Activated CD4-positive, alpha-beta T cell treated with anti-CD3 and anti-CD28 coated beads, Interleukin-2, amount 50 U/mL, for 48 hours (primary cell): ENCODE measurements around the gene EDRF1.
A peak's percentile ranks its signal among the peaks of the same experiment; 100 is the strongest.
"Not testable (repeated sequence)": the region's sequence is repeated elsewhere in the genome, so short reads cannot be mapped to it uniquely, and the experiment has no call there.

Source experiments
- DNase-seq, 2 experiments: peaks; one replicate each; pipeline ENCODE4 v3.0.0-alpha.2; 2020

The EDRF1 gene

DNA sequence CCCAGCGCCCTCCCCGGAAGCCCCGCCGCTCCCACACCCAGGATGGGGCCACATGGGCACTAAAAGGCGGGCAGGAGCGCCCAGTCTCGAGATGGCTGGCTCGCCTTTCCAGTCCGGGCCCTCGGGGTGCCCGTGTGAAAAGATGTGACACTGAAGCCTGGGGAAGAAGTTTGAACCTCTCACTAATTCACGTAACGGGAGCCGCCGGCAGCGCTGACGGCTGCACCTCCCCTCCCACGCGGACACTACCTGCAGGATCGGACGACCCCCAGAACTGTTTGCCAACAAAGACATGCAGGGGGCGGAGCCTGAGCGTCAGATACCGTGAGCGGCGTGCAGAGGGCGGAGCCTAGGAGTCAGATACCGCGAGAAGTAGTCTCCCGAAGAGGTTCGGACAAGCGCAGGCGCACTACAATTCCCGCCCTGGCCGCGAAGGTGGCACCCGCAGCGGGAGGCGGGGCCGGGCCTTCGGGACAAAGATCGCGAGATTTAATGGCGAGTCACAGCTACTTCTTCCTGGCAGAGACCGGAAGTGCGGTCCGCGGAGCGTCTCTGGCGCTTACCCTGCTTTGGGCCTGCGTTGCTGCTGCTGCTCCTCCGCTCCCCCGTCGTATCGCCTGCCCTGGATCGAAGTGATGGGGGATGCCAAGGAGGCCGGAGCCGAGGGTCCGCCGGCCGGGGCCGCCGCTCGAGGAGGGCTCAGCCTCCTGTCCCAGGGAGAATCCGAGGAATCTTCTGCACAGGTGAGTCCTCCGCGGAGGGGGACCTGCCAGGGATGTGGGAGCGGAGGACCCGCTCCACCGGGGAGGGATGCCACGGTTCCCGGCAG lies at the start of gene EDRF1:
EDRF1 (plus strand) TSS at position 537 of the 829 bp plus-strand sequence; CDS start at position 636, 99 bp downstream.
- peak; percentile 98 to 99 for DNase-seq

GRCh38 chr10:125672884-125673283 lies 46.6 kb upstream of the EDRF1 start:
- no peak for DNase-seq

GRCh38 chr10:125679436-125679835 lies 40.1 kb upstream of the EDRF1 start:
- DNase-seq, result no peak

- DNase-seq, result no peak
Observed at GRCh38 chr10:125683063-125683462, 36.4 kb upstream of the EDRF1 start, which contains the start of gene TEX36. Gene TEX36, minus strand, starts transcription at chr10:125683163. Its CDS starts 174 bp downstream, at chr10:125682989.

GRCh38 chr10:125683821-125684220 lies 35.7 kb upstream of the EDRF1 start:
- no peak for DNase-seq

- no peak for DNase-seq
Observed at GRCh38 chr10:125684581-125684980, 34.9 kb upstream of the EDRF1 start.

GRCh38 chr10:125687507-125688185 lies 31.9 kb upstream of the EDRF1 start:
- no peak for DNase-seq

DNA sequence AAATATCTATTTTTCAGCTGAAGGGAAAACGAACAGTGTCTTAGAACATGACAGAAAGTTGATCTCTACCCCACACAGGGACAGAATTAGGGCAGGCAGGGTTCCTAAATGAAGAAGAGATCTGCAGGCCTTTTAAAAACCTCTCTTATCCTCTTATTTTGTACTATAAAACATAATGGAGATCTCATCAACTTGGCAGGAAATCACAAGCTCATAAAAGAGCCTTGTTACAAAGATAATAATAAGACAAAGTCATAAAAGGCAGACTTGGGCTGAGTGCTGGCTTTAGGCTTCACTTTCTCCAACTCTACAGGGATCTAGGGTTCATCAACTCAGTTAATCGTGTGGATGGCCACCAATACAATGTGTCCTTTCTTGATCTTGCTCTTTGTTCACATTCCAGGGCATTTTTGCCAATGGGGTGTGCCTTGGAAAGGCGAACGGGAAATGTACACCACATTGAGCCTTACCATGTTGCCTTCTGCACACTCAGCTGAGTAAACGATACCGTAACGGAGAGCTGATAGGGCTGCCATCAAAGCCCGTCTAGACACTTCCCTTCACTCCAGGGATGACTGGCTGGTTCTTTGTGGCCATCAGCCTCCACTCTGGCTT lies 29.4 kb upstream of the EDRF1 start:
- no peak for DNase-seq

- no peak for DNase-seq
Observed at GRCh38 chr10:125691160-125691981, 28.1 kb upstream of the EDRF1 start.

- DNase-seq, result no peak
Observed at GRCh38 chr10:125692196-125692595, 27.3 kb upstream of the EDRF1 start.

DNA sequence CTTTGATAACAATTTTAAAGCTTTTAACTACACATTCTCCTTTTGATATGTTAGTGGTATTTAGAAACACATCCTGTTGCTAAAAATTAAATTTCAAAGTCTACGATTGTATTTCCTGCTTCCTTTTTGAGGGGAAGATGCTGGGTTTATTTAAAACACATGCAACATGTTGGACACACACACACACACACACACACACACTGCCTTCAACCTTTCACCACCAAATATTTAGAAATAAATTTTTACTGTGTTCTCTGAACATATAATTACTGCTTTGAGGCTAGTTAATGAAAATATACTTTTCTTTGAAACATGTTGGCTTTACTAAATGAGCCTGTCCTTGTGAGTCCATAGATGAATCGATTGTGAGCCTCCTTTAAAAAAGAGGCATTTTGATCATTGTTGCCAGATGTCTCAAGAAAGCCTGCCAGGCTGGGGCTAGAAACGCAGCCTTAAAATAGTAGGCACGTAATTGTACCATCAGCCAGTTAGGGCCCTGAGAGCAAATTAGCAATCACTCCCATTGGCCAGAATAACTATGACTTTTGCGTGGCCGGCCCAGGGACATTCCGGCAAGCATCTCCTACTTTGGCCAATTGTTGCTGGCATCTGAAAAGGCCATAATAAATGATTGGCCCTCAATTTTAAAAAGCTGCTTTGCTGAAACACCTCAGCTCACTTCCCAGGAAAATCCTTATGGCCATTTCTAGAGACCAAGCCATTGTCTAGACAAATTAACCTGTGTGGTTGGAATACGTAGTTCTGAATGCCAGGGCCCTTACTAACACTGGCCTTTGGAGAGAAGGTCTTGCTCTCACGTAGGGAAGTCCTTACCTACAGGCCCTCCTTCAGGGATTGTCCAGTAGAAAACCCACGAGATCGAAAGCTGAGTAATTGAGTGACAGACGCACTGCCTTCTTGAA lies 26.6 kb upstream of the EDRF1 start:
- DNase-seq, result no peak

- DNase-seq, result no peak
Observed at GRCh38 chr10:125693524-125693847, 26.0 kb upstream of the EDRF1 start.

GRCh38 chr10:125694883-125695282 lies 24.6 kb upstream of the EDRF1 start:
- DNase-seq, result no peak

GRCh38 chr10:125696884-125697283 lies 22.6 kb upstream of the EDRF1 start:
- DNase-seq, result not testable (repeated sequence)

DNA sequence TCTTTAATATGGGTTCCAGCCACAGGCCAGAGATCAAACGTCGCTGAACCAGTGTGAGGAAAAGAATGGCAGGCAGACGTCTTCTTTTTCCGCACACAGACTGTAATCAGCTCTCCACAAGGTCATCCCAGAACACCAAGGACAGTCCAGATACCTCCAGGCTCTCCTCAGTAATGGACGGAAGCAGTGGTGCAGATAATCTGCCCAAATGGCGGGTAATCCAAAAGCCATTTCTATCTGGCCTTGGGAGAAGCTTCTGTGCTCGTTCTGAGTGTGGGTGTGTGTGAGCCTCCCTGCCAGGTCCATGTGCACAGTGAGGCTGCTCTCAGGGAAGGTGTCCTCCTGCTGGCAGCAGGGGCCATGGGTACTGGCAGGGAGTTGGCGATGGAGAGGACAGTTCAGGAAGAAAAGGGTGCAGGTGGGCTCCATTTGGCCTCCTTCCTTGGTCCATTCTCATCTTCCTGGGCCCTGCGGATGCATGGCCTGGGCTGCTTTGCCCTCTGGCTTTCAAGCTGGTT lies 21.0 kb upstream of the EDRF1 start:
- DNase-seq, result no peak

GRCh38 chr10:125699562-125700143 lies 19.9 kb upstream of the EDRF1 start:
- DNase-seq, result no peak

DNA sequence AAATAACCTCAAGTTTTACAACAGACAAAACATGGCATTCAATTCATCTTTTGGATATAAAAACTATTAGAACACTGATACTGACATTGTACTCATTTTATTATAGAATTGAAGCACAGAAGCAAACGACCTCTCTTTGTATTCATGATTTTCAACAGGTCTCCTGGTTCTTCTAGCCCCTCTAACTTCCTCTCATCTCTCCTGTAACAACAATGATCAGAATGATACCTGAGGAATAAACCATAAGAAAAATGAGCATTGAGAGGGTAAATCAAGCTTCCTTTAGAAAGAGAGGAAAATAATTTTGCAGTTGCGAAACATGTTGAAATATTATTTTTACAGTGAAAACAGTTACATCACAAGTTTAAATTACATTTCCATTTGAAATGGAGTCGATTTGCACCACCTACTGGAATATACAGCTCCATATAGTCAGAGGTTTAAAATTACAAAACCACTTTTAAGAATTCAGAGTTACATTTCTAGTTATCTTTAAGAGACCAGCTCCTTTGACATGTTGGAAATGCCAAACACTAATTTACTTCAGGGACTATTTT lies 19.1 kb upstream of the EDRF1 start:
- no peak for DNase-seq

DNA sequence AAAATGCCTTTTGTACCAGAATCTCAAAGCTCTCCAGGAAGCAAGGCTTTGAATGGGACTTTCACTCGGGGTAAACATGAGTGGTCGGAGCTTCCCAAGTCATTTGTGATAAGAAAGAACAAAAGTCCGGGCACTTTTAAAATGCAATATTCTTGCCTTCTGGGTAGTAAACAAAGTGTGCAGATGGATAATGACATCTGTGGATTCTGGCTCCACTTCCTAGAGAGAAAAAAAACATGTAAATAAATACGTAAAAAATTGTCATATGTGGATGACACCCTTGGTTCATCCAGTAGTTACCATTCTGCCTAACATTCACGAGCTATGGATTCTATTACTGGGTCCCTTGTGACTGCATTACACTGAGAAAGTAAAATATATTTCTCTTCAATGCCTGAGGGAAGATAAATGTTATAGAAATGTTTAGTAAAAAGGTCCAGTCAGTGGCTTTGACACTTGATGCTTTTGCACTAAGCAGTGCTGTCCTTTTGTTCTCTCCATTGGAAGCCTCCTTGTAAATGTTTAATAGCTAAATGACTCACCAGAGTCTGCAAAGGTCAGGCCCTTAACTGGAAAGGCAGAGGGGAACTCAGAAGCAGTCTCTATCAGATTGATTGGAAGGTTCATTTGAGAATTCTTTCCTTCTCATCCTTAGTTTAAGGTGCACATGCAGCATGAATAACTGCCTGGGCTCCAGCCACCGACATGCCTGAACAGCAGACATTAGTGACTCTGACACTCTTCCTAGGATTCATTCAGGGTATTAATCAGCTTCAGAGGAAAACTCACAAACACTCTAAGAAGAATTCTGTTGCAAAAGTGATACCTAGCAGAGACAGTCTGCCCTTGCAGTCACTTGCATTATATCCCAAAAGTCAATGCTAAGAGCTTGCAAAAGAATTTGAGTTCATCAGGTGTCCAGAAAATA lies 11.7 kb upstream of the EDRF1 start:
- DNase-seq, result no peak

- DNase-seq, result no peak
Observed at GRCh38 chr10:125708971-125709503, 10.5 kb upstream of the EDRF1 start.
